Activated CD4-positive, alpha-beta T cell treated with anti-CD3 and anti-CD28 coated beads, Interleukin-10, Interleukin-2, amounts not matched to agents 100 ng/mL and 50 ng/mL, durations not matched to agents 16 hours and 8 hours (primary cell): ENCODE data around the gene FMNL2.
A peak's percentile ranks its signal among the peaks of the same experiment; 100 is the strongest.

Experiments used
- DNase-seq: peaks from one replicate; pipeline ENCODE4 v3.0.0-alpha.2; 2020

The FMNL2 gene

GRCh38 chr2:152427902-152428301 lies 92.9 kb downstream of the FMNL2 start:
- no peak for DNase-seq

- no peak for DNase-seq
These were observed 94.0 kb downstream of the FMNL2 start for GRCh38 chr2:152428800-152429582.

- DNase-seq, result no peak
These were observed 95.9 kb downstream of the FMNL2 start for GRCh38 chr2:152430876-152431275.

DNA sequence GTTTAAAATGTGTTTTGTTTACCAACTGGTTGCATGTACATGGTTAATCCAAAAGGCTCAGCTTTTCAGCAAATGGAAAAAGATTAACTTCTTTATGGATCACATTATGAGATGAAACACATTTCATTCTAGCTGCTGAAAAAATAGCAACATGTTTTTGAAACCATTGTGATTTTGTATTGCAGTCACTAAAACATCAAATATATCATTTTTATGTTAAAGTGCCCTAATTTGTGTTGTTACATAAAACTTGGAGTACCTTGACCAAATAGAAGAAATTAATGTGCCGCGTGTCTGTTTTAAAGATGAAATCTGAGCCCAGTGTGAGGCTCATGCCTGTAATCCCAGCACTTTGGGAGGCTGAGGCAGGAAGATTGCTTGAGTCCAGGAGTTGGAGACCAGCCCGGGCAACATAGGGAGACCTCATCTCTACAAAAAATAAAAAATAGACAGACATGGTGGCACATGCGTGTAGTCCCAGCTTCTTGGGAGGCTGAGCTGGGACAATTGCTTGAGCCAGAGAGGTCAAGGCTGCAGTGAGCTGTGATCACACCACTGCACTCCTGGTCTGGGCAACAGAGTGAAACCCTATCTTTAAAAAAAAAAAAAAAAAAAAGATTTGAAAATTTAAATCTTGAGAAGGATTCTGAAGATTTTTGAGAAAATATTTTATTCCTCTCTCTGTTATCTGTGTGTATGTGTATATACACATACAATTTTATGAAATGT lies 96.6 kb downstream of the FMNL2 start:
- DNase-seq, result no peak

GRCh38 chr2:152432206-152432653 lies 97.3 kb downstream of the FMNL2 start:
- DNase-seq, result no peak

- no peak for DNase-seq
These were observed 97.8 kb downstream of the FMNL2 start for GRCh38 chr2:152432765-152433164.

DNA sequence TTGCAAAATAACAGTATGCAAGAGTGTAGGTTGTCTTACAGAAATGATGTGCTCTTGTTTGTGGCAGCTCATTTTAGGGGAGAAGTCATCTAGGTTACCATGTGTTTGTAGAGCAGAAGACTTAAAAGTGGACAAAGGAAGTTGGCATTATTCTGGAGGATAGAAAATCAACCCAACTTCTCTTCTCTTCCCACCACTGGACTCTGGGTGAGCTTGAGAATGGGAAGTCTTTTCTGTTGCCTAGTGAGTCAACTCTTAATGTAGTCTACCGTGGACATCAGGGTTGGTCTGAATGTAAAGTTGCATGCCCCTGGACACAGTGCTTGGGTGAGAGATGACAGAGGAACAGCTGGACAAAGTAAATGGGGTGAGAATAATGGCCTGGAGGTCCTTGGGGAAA lies 98.3 kb downstream of the FMNL2 start:
- no peak for DNase-seq

- no peak for DNase-seq
These were observed 98.8 kb downstream of the FMNL2 start for GRCh38 chr2:152433791-152434190.

GRCh38 chr2:152434395-152435182 lies 99.6 kb downstream of the FMNL2 start:
- no peak for DNase-seq

DNA sequence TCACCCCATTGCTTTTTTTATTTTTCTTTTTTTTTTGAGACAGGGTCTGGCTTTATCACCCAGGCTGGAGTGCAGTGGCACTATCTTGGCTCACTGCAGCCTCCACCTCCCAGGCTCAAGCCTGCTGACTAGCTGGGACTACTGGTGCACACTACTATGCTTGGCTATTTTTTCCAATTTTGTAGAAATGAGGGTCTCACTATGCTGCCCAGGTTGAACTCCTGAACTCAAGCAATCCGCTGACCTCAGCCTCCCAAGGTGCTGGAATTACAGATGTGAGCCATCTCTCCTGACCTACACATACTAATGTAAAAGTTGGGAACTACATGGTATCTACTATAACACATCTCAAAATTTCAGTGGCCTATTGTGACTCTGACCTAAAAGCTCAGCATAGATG lies 101.2 kb downstream of the FMNL2 start:
- DNase-seq, result no peak

DNA sequence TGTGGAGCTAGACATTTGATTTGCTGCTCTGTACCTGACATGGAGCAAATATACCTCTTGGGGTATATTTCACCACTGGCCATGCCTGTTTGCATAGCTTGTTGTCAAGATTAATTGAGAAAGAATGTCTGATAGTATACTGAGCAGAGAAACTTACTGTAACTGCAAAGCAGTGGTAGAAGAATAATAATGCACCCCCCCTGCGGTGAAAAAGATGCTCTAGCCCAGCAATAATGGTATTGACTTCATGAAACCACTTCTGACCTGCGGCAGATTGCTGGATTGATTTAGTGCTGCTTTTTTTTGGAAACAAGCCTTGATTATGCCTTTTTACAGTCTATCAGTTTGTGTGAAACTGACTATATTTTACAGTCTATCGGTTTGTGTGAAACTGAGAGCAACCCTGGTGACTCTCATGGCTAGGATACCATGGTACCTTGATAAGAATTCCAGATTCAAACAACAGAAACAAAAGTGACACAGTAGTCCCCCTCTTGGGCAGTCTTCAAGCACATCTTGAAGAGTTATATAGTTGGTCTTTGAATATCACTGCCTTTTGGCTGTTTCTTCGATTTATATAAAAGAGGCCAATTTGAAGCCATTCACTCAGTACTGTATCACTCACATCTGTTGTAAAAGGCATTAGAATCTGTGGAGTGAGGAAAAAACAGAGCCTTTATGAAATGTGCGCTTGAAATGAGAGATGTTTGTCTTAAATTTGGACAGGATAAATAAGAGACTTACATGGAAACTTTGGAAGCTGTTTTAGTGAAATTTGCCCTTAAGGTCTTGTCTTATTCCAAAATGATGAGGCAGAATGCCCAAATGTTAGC lies 102.5 kb downstream of the FMNL2 start:
- DNase-seq, result no peak

DNA sequence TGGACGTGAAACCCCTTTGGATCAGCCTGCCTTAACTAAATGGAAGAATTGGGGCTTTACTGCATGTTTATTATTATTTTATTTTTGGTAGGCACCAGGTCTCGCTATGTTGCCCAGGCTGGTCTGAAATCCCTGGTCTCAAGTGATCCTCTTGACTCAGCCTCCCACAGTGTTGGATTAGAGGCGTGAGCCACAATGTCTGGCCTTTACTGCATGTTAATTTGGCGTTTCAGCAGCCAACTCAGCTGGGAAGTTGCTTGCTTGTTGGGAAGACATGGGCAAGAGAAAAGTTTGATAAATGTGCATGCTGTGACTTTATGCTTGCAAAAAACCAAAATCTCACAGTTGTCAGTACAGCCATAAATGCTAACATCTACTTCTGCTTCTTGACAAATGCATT lies 105.1 kb downstream of the FMNL2 start:
- DNase-seq, result no peak

DNA sequence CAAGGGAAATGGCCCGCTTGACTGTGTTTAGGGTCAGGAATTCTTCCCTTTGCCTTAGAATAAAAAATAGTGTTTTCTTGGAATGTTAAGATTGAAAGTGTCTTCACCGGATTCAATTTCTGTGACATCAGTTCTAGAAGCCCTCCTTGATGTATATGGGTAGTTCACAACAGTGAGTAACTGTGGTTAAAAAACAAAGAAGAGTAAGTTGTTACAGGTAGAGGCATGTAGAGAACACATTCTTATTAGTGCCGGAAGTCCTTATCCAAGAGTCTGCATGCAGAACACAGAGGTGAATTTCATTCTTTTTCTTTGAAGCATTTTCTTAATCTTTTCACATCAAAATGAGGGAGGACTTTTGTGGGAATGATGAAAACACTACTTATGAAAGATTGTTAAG lies 105.5 kb downstream of the FMNL2 start:
- DNase-seq, result no peak

GRCh38 chr2:152441961-152442360 lies 107.0 kb downstream of the FMNL2 start:
- no peak for DNase-seq

- no peak for DNase-seq
These were observed 108.8 kb downstream of the FMNL2 start for GRCh38 chr2:152443771-152444170.

DNA sequence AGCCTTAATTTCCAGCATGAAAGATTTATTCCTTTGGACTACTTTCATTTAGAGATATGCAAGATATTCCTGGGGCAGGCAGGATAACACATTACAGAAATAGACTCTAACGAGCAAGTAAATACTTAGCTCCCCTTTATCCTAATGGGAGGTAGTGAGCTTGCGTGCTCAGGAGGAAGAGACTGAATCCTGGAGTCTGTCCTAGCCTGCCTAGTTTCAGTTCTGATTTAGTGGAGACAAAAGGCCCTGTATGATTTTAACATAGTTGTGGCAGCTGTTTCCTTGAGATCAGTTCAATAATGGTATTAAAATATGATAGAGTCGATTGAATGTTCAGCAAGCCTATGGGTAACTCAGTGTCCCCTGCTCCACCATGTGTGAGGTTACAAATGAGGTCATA lies 109.5 kb downstream of the FMNL2 start:
- DNase-seq, result no peak

GRCh38 chr2:152445375-152445774 lies 110.4 kb downstream of the FMNL2 start:
- DNase-seq, result no peak

DNA sequence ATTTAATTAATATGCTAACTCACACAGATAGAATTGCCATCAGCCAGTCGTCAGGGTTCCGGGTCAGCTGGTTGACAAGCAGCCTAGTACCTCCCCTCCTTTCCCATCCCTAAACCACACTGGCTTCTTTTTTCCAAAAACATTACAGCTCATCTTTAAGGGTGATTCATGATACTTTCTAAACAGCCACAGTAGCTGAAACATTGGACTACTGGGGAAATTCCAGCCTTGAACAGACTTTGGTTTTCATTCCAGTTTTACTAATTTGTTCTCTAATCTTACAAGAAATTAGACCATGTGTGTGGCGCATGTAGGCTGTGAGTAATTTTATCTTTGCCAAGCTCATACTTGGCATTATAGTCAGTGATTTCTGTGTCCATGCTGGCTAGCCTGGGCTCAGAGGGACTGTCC lies 110.8 kb downstream of the FMNL2 start:
- DNase-seq, result peak; percentile 45

DNA sequence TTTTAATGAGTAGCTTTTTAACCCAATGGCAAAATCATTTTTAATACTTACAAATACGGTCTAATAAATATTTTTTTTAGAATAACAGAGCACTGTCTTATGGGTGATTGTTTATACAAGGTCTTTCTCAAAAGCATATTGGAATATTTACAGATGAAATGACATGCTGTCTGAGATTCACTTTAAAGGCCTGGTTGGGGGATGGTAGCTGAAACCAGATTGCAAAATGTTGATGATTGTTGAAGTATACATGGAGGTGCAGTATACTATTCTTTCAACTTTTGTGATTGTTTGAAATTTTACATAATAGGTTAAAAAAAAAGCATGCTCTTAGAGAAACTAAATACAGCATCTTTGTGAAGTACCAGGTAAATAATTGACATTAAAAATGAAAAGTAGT lies 111.2 kb downstream of the FMNL2 start:
- DNase-seq, result no peak

- no peak for DNase-seq
These were observed 112.9 kb downstream of the FMNL2 start for GRCh38 chr2:152447897-152448296.

GRCh38 chr2:152448606-152449005 lies 113.6 kb downstream of the FMNL2 start:
- no peak for DNase-seq

DNA sequence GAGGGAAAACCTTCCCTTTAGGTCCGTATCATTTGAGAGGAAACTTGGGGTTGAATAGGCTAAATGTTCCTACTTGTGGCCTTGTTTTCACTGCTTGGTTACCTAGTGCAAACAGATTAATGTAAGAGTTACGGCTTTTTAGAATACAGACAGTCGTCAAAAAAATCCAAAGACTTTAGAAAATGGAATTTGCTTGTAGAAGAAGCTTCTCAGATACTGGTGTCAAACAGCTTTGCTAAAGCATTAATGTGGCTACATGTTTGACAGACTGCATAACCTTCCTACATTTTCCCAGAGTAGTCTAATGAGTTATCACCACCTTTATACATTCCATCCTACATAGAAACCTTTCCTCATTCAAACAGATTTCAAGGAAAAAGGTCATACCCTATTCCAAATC lies 114.6 kb downstream of the FMNL2 start:
- DNase-seq, result no peak

DNA sequence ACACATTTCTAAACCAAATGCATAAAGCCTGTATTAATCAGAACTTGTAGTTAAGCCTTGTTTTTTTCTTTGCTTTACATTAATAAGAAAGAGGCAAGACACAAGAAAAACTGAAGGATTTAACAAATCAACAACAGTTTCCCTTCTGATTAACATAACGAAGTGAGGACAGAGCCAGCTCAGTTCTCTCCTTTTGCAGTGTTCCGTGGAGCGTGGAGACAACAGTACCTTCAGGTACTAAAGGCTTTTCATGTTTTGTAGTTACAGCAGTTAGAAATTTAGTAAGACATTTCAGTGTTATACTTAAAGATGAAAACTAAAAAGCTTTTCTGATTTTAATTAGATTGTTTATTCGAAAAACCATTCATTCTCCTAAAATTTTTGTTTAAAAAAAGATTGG lies 115.2 kb downstream of the FMNL2 start:
- no peak for DNase-seq
